RCC 7860 (cell line): ENCODE measurements around the gene WWOX.

Experiments
- DNase-seq: peaks from one replicate; pipeline ENCODE4 v3.0.0-alpha.2; 2015; ENCODE audit warnings: low spot score
- FAIRE-seq: peaks from 2 replicates; lab custom pipeline; 2012; peaks lifted over from hg19 to GRCh38; lab: Jason Lieb, UNC

The WWOX gene

GRCh38 chr16:78189121-78189520, 89.7 kb downstream of the WWOX start:
- DNase-seq: no peak
- FAIRE-seq: no peak

- FAIRE-seq (no peak), DNase-seq (no peak)
Measured at GRCh38 chr16:78192734-78193488, 93.5 kb downstream of the WWOX start.

GRCh38 chr16:78194948-78195347, 95.5 kb downstream of the WWOX start:
- DNase-seq: no peak
- no peak for FAIRE-seq

- DNase-seq: no peak
- no peak for FAIRE-seq
Measured at GRCh38 chr16:78195797-78196196, 96.3 kb downstream of the WWOX start.

- FAIRE-seq: no peak
- DNase-seq: no peak
Measured at GRCh38 chr16:78196502-78196901, 97.0 kb downstream of the WWOX start.

GRCh38 chr16:78198288-78198687, 98.8 kb downstream of the WWOX start:
- FAIRE-seq (no peak), DNase-seq (no peak)

- no peak for FAIRE-seq
- DNase-seq: no peak
Measured at GRCh38 chr16:78199325-78200022, 100.0 kb downstream of the WWOX start.

- FAIRE-seq: no peak
- DNase-seq: no peak
Measured at GRCh38 chr16:78200023-78200389, 100.6 kb downstream of the WWOX start.

GRCh38 chr16:78200623-78201096, 101.2 kb downstream of the WWOX start:
- DNase-seq: no peak
- no peak for FAIRE-seq

- DNase-seq: no peak
- FAIRE-seq: no peak
Measured at GRCh38 chr16:78205506-78205905, 106.1 kb downstream of the WWOX start.

- DNase-seq (no peak), FAIRE-seq (peak; percentile 20)
Measured at GRCh38 chr16:78206623-78207223, 107.3 kb downstream of the WWOX start.

- DNase-seq (peak; percentile 38), FAIRE-seq (peak; percentile 77)
Measured at GRCh38 chr16:78209951-78210661, 110.7 kb downstream of the WWOX start.

GRCh38 chr16:78211020-78211599, 111.7 kb downstream of the WWOX start:
- FAIRE-seq: no peak

GRCh38 chr16:78211946-78212345, 112.5 kb downstream of the WWOX start:
- DNase-seq: no peak
- FAIRE-seq: no peak

More at GRCh38 chr16:78211020-78211599, 111.7 kb downstream of the WWOX start:
- DNase-seq: no peak

- no peak for FAIRE-seq
- DNase-seq: no peak
Measured at GRCh38 chr16:78212674-78213073, 113.2 kb downstream of the WWOX start.

GRCh38 chr16:78213751-78214150, 114.3 kb downstream of the WWOX start:
- FAIRE-seq (no peak), DNase-seq (no peak)

- DNase-seq (no peak), FAIRE-seq (no peak)
Measured at GRCh38 chr16:78215222-78215621, 115.8 kb downstream of the WWOX start.

GRCh38 chr16:78216166-78216745, 116.8 kb downstream of the WWOX start:
- FAIRE-seq (no peak), DNase-seq (no peak)

GRCh38 chr16:78217276-78217675, 117.8 kb downstream of the WWOX start:
- no peak for FAIRE-seq
- DNase-seq: no peak

GRCh38 chr16:78218279-78218678, 118.8 kb downstream of the WWOX start:
- DNase-seq (no peak), FAIRE-seq (no peak)
